ENCODE results near the gene CEL.

GRCh38 chr9:133108794-133109641 is 47.2 kb downstream of the CEL start:
- TF ChIP-seq, protein P1, sequence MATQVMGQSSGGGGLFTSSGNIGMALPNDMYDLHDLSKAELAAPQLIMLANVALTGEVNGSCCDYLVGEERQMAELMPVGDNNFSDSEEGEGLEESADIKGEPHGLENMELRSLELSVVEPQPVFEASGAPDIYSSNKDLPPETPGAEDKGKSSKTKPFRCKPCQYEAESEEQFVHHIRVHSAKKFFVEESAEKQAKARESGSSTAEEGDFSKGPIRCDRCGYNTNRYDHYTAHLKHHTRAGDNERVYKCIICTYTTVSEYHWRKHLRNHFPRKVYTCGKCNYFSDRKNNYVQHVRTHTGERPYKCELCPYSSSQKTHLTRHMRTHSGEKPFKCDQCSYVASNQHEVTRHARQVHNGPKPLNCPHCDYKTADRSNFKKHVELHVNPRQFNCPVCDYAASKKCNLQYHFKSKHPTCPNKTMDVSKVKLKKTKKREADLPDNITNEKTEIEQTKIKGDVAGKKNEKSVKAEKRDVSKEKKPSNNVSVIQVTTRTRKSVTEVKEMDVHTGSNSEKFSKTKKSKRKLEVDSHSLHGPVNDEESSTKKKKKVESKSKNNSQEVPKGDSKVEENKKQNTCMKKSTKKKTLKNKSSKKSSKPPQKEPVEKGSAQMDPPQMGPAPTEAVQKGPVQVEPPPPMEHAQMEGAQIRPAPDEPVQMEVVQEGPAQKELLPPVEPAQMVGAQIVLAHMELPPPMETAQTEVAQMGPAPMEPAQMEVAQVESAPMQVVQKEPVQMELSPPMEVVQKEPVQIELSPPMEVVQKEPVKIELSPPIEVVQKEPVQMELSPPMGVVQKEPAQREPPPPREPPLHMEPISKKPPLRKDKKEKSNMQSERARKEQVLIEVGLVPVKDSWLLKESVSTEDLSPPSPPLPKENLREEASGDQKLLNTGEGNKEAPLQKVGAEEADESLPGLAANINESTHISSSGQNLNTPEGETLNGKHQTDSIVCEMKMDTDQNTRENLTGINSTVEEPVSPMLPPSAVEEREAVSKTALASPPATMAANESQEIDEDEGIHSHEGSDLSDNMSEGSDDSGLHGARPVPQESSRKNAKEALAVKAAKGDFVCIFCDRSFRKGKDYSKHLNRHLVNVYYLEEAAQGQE (IDR thresholded peaks at IDR 0.05; ENCODE audit: insufficient replicate concordance, low read depth), result no peak
- TF ChIP-seq GABPA (IDR thresholded peaks at IDR 0.05; ENCODE audit: low read depth) (no peak), CTCF (IDR thresholded peaks at IDR 0.05; ENCODE audit: insufficient read depth, low read length) (no peak), SPI1 (IDR thresholded peaks at IDR 0.05; ENCODE audit: borderline replicate concordance, low read depth) (no peak)

All from HL-60 (cell line).